Fibroblast of skin of right quadriceps (primary cell): Measurements from ENCODE around the gene ZNF688.

Experiments
- DNase-seq: peaks from one replicate; pipeline ENCODE4 v3.0.0-alpha.2; 2013

ZNF688 gene

GRCh38 chr16:30585022-30585399 is 13.5 kb upstream of the ZNF688 start:
- no peak for DNase-seq

GRCh38 chr16:30582611-30583340 is 11.3 kb upstream of the ZNF688 start:
- no peak for DNase-seq

GRCh38 chr16:30581457-30581856 is 9.9 kb upstream of the ZNF688 start:
- DNase-seq = no peak

GRCh38 chr16:30574678-30575077 is 3.2 kb upstream of the ZNF688 start:
- DNase-seq = no peak

GRCh38 chr16:30570636-30571444 is 674 bp downstream of the ZNF688 start:
- peak; percentile 27 for DNase-seq

GRCh38 chr16:30569746-30570635 is 1.5 kb downstream of the ZNF688 start:
- DNase-seq = no peak

GRCh38 chr16:30569281-30569680 is 2.2 kb downstream of the ZNF688 start:
- no peak for DNase-seq

- DNase-seq = peak; percentile 67
These were observed 3.4 kb downstream of the ZNF688 start for GRCh38 chr16:30567991-30568638.

- DNase-seq = no peak
These were observed 4.1 kb downstream of the ZNF688 start for GRCh38 chr16:30567160-30567990.

GRCh38 chr16:30566531-30566930 is 5.0 kb downstream of the ZNF688 start:
- no peak for DNase-seq

- no peak for DNase-seq
These were observed 5.5 kb downstream of the ZNF688 start for GRCh38 chr16:30565984-30566383.

GRCh38 chr16:30565526-30565925 is 6.0 kb downstream of the ZNF688 start:
- DNase-seq = no peak

GRCh38 chr16:30562021-30562420 is 9.5 kb downstream of the ZNF688 start:
- no peak for DNase-seq

GRCh38 chr16:30561089-30561816 is 10.3 kb downstream of the ZNF688 start:
- DNase-seq = no peak

- DNase-seq = no peak
These were observed 11.8 kb downstream of the ZNF688 start for GRCh38 chr16:30559690-30560089.

- no peak for DNase-seq
These were observed 12.6 kb downstream of the ZNF688 start for GRCh38 chr16:30558789-30559377.

- DNase-seq = peak; percentile 99
These were observed 13.3 kb downstream of the ZNF688 start, which contains the start of gene ZNF764 for GRCh38 chr16:30557957-30558788. ZNF764 (minus strand) TSS chr16:30558374; CDS start chr16:30558182, 192 bp downstream.

- DNase-seq = no peak
These were observed 13.9 kb downstream of the ZNF688 start for GRCh38 chr16:30557707-30557956.

- DNase-seq = no peak
These were observed 15.4 kb downstream of the ZNF688 start for GRCh38 chr16:30556125-30556473.
